HEK293 (cell line): ENCODE results near the gene PRKCQ.

Source experiments
- CTCF ChIA-PET: fragments of 350-600 bp; formaldehyde crosslinking; extraction: SDS; loops from one replicate; lab custom pipeline; 2021; ENCODE audit warnings: antibody characterized with exemption; lab: Yijun Ruan, JAX
- POLR2A ChIA-PET: fragments of 300-600 bp; formaldehyde crosslinking; extraction: SDS; loops from one replicate; lab custom pipeline; 2020; ENCODE audit warnings: antibody characterized with exemption, inconsistent platforms; lab: Yijun Ruan, JAX
- H3K27ac ChIP-seq: fragments of 200-500 bp; sonication (Bioruptor generic); 2 replicates; pipeline ENCODE4 v1.5.1; 2014; ENCODE audit warnings: low read depth, low read length, control low read depth, inconsistent platforms; ENCODE audit errors: extremely low read depth
- H3K36me3 ChIP-seq, 2 experiments: fragments of 200-500 bp in 1 of 2; sonication (Bioruptor generic) in 1 of 2; 1 replicate in 1 of 2; 2 replicates in 1 of 2; pipeline ENCODE4 v1.5.1; 2014 to 2017; ENCODE audit warnings: inconsistent platforms in 2 of 2, low read length in 2 of 2; ENCODE audit not compliant: control insufficient read depth in 2 of 2, insufficient read depth in 1 of 2
- H3K4me1 ChIP-seq: fragments of 200-500 bp; sonication (Bioruptor generic); 2 replicates; pipeline ENCODE4 v1.5.1; 2014; ENCODE audit warnings: mild to moderate bottlenecking, low read length, inconsistent platforms; ENCODE audit not compliant: control insufficient read depth, insufficient read depth
- H3K4me3 ChIP-seq: 2 replicates; pipeline ENCODE4 v1.5.1; 2011; ENCODE audit warnings: low read depth, mild to moderate bottlenecking, control low read depth, low read length, moderate library complexity
- H3K9me3 ChIP-seq: fragments of 200-500 bp; sonication (Bioruptor generic); 2 replicates; pipeline ENCODE4 v1.5.1; 2014; ENCODE audit warnings: low read depth, low read length, inconsistent platforms; ENCODE audit not compliant: control insufficient read depth, insufficient read depth
- KLF10 ChIP-seq: fragments of 450-650 bp; IDR thresholded peaks from 2 replicates; pipeline ENCODE4 v1.5.1; 2018; ENCODE audit warnings: missing biosample characterization, mild to moderate bottlenecking, missing genetic modification characterization
- KLF16 ChIP-seq: fragments of 450-650 bp; formaldehyde crosslinking; IDR thresholded peaks from 2 replicates; pipeline ENCODE4 v1.5.1; 2017; ENCODE audit warnings: missing biosample characterization, missing genetic modification characterization
- MZF1 ChIP-seq: fragments of 450-650 bp; formaldehyde crosslinking; IDR thresholded peaks from 2 replicates; pipeline ENCODE4 v1.5.1; 2017; ENCODE audit warnings: missing biosample characterization, missing genetic modification characterization, borderline replicate concordance
- OSR2 ChIP-seq: fragments of 450-650 bp; formaldehyde crosslinking; IDR thresholded peaks from 2 replicates; pipeline ENCODE4 v1.5.1; 2016; ENCODE audit warnings: missing biosample characterization, missing genetic modification characterization
- SP2 ChIP-seq: fragments of 450-650 bp; formaldehyde crosslinking; IDR thresholded peaks from 2 replicates; pipeline ENCODE4 v1.5.1; 2016; ENCODE audit warnings: missing biosample characterization, missing genetic modification characterization
- SP3 ChIP-seq: fragments of 450-650 bp; formaldehyde crosslinking; IDR thresholded peaks from 2 replicates; pipeline ENCODE4 v1.5.1; 2016; ENCODE audit warnings: missing biosample characterization, missing genetic modification characterization
- ZBTB20 ChIP-seq: fragments of 450-650 bp; formaldehyde crosslinking; IDR thresholded peaks from 2 replicates; pipeline ENCODE4 v1.5.1; 2016; ENCODE audit warnings: missing biosample characterization, missing genetic modification characterization
- ZBTB21 ChIP-seq: fragments of 450-650 bp; formaldehyde crosslinking; IDR thresholded peaks from 2 replicates; pipeline ENCODE4 v1.5.1; 2017; ENCODE audit warnings: missing biosample characterization, missing genetic modification characterization
- ZFP41 ChIP-seq: fragments of 450-650 bp; formaldehyde crosslinking; IDR thresholded peaks from 2 replicates; pipeline ENCODE4 v1.5.1; 2016; ENCODE audit warnings: missing biosample characterization, missing genetic modification characterization, borderline replicate concordance
- ZNF2 ChIP-seq: fragments of 450-650 bp; formaldehyde crosslinking; IDR thresholded peaks from 2 replicates; pipeline ENCODE4 v1.5.1; 2016; ENCODE audit warnings: missing biosample characterization, missing genetic modification characterization
- ZNF24 ChIP-seq: fragments of 450-650 bp; formaldehyde crosslinking; IDR thresholded peaks from 2 replicates; pipeline ENCODE4 v1.5.1; 2016; ENCODE audit warnings: missing biosample characterization, missing genetic modification characterization
- ZNF501 ChIP-seq: fragments of 450-650 bp; formaldehyde crosslinking; IDR thresholded peaks from 2 replicates; pipeline ENCODE4 v1.5.1; 2016; ENCODE audit warnings: missing biosample characterization, missing genetic modification characterization
- ZNF596 ChIP-seq: fragments of 450-650 bp; IDR thresholded peaks from 2 replicates; pipeline ENCODE4 v1.5.0; 2018; ENCODE audit warnings: missing biosample characterization, mild to moderate bottlenecking, missing genetic modification characterization, moderate library complexity
- ZNF621 ChIP-seq: fragments of 450-650 bp; formaldehyde crosslinking; IDR thresholded peaks from 2 replicates; pipeline ENCODE4 v1.5.1; 2017; ENCODE audit warnings: missing biosample characterization, missing genetic modification characterization
- ZNF626 ChIP-seq: fragments of 450-650 bp; sonication (Bioruptor Pico); formaldehyde crosslinking; IDR thresholded peaks from 2 replicates; pipeline ENCODE4 v1.5.1; 2018; ENCODE audit warnings: missing biosample characterization, missing genetic modification characterization, inconsistent platforms
- ZNF664 ChIP-seq: fragments of 450-650 bp; formaldehyde crosslinking; IDR thresholded peaks from 2 replicates; pipeline ENCODE4 v1.5.1; 2016; ENCODE audit warnings: missing biosample characterization, missing genetic modification characterization
- ZNF707 ChIP-seq: fragments of 450-650 bp; formaldehyde crosslinking; IDR thresholded peaks from 2 replicates; pipeline ENCODE4 v1.5.1; 2016; ENCODE audit warnings: missing biosample characterization, missing genetic modification characterization
- ZNF747 ChIP-seq: fragments of 450-650 bp; formaldehyde crosslinking; IDR thresholded peaks from 2 replicates; pipeline ENCODE4 v1.5.1; 2016; ENCODE audit warnings: missing biosample characterization, missing genetic modification characterization
- ZNF843 ChIP-seq: fragments of 450-650 bp; formaldehyde crosslinking; IDR thresholded peaks from 2 replicates; pipeline ENCODE4 v1.5.1; 2016; ENCODE audit warnings: missing biosample characterization, missing genetic modification characterization
- TF ChIP-seq, protein P1 (sequence below): fragments of 450-650 bp; formaldehyde crosslinking; IDR thresholded peaks from 2 replicates; pipeline ENCODE4 v1.5.1; 2016; ENCODE audit warnings: missing biosample characterization, missing genetic modification characterization
- TF ChIP-seq, protein P2 (sequence below): fragments of 450-650 bp; formaldehyde crosslinking; IDR thresholded peaks from 2 replicates; pipeline ENCODE4 v1.5.1; 2016; ENCODE audit warnings: missing biosample characterization, missing genetic modification characterization
- TF ChIP-seq, protein P3 (sequence below): fragments of 450-650 bp; formaldehyde crosslinking; IDR thresholded peaks from 2 replicates; pipeline ENCODE4 v1.5.1; 2016; ENCODE audit warnings: missing biosample characterization, missing genetic modification characterization, low read depth
- TF ChIP-seq, protein P4 (sequence below): fragments of 450-650 bp; formaldehyde crosslinking; IDR thresholded peaks from 2 replicates; pipeline ENCODE4 v1.5.1; 2016; ENCODE audit warnings: missing biosample characterization, missing genetic modification characterization

PRKCQ gene

DNA sequence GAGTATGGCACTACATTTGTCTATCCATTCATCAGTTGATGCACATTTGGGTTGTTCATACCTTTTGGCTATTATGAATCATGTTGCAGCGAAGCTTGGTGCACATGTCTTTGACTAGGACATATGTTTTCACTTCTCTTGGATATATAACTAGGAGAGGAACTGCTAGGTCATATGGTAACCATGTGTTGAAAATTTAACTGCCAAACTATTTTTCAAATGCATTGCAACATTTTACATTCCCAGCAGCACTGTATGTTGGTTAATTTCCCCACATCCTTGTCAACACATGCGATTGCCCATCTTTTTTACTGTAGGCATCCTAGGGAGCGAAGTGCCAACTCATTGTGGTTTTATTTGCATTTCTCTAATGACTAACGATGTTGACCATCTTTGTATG is 183.4 kb downstream of the PRKCQ start:
- POLR2A ChIA-PET = no interaction called here
- no peaks in the 10 kb centered on the region for H3K4me1 ChIP-seq
- TF ChIP-seq MZF1 (tag by site-specific recombination) = no peak
- TF ChIP-seq ZBTB21 (tag by site-specific recombination) = no peak
- TF ChIP-seq, protein P1, sequence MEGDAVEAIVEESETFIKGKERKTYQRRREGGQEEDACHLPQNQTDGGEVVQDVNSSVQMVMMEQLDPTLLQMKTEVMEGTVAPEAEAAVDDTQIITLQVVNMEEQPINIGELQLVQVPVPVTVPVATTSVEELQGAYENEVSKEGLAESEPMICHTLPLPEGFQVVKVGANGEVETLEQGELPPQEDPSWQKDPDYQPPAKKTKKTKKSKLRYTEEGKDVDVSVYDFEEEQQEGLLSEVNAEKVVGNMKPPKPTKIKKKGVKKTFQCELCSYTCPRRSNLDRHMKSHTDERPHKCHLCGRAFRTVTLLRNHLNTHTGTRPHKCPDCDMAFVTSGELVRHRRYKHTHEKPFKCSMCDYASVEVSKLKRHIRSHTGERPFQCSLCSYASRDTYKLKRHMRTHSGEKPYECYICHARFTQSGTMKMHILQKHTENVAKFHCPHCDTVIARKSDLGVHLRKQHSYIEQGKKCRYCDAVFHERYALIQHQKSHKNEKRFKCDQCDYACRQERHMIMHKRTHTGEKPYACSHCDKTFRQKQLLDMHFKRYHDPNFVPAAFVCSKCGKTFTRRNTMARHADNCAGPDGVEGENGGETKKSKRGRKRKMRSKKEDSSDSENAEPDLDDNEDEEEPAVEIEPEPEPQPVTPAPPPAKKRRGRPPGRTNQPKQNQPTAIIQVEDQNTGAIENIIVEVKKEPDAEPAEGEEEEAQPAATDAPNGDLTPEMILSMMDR = no peak
- no peak for TF ChIP-seq ZNF621 (tag by site-specific recombination)
- no peak for TF ChIP-seq ZNF843
- TF ChIP-seq ZNF2 = no peak

DNA sequence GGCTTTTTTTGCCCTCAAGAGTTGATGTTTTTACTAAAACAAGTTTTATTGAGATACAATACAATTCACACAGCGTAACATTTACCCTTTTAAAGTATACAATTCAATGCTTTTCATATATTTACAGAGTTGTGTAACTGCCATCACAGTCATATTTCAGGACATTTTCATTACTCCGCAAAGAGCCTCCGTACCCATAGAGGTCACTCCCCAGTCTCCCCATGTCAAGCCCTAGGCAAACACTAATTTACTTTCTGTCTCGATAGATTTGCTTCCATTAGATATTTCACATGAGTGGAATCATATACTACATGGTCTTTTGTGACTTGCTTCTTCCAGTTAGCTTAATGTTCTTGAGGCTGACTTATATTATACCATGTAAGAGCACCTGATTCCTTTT is 183.8 kb downstream of the PRKCQ start:
- Histone ChIP-seq H3K27ac (no peak overlapping the region), H3K9me3 (no peaks in the 10 kb centered on the region), H3K4me1 (no peaks in the 10 kb centered on the region), H3K36me3 (no peaks in the 10 kb centered on the region), H3K4me3 (no peak overlapping the region)
- POLR2A ChIA-PET = no interaction called here
- TF ChIP-seq ZFP41 (no peak), KLF10 (tag by site-specific recombination) (no peak), ZNF664 (0 out of 2 replicates have a peak, but pooled peaks have one; percentile 11)
- TF ChIP-seq, protein P2, sequence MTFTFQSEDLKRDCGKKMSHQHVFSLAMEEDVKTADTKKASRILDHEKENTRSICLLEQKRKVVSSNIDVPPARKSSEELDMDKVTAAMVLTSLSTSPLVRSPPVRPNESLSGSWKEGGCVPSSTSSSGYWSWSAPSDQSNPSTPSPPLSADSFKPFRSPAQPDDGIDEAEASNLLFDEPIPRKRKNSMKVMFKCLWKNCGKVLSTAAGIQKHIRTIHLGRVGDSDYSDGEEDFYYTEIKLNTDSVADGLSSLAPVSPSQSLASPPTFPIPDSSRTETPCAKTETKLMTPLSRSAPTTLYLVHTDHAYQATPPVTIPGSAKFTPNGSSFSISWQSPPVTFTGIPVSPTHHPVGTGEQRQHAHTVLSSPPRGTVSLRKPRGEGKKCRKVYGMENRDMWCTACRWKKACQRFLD (tag by site-specific recombination) = no peak
- CTCF ChIA-PET = interaction anchor here (1.5 kb wide), 1 partner anchor 286 kb away, joined by 4 read pairs; no protein-coding TSS in a partner anchor

More for the DNA sequence above, 183.4 kb downstream of the PRKCQ start:
- Histone ChIP-seq H3K9me3 (no peaks in the 10 kb centered on the region), H3K4me3 (no peak overlapping the region), H3K36me3 (no peaks in the 10 kb centered on the region), H3K27ac (no peak overlapping the region)
- CTCF ChIA-PET = interaction anchor here (1.5 kb wide), 1 partner anchor 286 kb away, joined by 4 read pairs; no protein-coding TSS in a partner anchor

DNA sequence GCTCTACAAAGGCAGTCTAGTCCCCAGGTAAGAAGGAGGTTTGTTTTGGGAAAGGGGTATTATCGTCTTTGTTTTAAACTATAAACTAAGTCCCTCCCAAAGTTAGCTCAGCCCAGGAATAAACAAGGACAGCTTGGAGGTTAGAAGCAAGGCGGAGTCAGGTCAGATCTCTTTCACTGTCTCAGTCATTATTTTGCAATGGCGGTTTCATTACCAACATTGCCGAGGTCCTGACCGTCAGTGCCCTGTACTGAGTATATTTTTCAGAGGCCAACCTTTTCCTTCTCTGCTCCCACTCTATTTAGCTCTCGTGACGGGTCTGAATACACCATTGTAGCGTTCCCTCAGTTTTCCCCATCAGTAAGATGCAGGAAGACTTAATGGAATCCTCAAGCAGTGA is 184.5 kb downstream of the PRKCQ start:
- H3K27ac ChIP-seq = no peak overlapping the region

More for the DNA sequence above, 184.5 kb downstream of the PRKCQ start:
- CTCF ChIA-PET = interaction anchor here (0.9 kb wide), 1 partner anchor 193 kb away, joined by 3 read pairs; the partner anchor contains the start of gene PFKFB3
- Histone ChIP-seq H3K4me3 (no peak overlapping the region), H3K4me1 (no peaks in the 10 kb centered on the region), H3K9me3 (no peaks in the 10 kb centered on the region)
- TF ChIP-seq ZNF626 (no peak), ZNF501 (tag by site-specific recombination) (no peak), OSR2 (tag by site-specific recombination) (no peak), ZNF24 (tag by site-specific recombination) (no peak), ZNF747 (no peak), ZNF707 (no peak), ZNF596 (tag by site-specific recombination) (no peak), KLF16 (tag by site-specific recombination) (no peak), SP3 (tag by site-specific recombination) (no peak), SP2 (no peak), ZBTB20 (no peak)
- TF ChIP-seq, protein P3, sequence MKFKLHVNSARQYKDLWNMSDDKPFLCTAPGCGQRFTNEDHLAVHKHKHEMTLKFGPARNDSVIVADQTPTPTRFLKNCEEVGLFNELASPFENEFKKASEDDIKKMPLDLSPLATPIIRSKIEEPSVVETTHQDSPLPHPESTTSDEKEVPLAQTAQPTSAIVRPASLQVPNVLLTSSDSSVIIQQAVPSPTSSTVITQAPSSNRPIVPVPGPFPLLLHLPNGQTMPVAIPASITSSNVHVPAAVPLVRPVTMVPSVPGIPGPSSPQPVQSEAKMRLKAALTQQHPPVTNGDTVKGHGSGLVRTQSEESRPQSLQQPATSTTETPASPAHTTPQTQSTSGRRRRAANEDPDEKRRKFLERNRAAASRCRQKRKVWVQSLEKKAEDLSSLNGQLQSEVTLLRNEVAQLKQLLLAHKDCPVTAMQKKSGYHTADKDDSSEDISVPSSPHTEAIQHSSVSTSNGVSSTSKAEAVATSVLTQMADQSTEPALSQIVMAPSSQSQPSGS (tag by site-specific recombination) = no peak
- TF ChIP-seq, protein P4, sequence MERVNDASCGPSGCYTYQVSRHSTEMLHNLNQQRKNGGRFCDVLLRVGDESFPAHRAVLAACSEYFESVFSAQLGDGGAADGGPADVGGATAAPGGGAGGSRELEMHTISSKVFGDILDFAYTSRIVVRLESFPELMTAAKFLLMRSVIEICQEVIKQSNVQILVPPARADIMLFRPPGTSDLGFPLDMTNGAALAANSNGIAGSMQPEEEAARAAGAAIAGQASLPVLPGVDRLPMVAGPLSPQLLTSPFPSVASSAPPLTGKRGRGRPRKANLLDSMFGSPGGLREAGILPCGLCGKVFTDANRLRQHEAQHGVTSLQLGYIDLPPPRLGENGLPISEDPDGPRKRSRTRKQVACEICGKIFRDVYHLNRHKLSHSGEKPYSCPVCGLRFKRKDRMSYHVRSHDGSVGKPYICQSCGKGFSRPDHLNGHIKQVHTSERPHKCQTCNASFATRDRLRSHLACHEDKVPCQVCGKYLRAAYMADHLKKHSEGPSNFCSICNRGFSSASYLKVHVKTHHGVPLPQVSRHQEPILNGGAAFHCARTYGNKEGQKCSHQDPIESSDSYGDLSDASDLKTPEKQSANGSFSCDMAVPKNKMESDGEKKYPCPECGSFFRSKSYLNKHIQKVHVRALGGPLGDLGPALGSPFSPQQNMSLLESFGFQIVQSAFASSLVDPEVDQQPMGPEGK (tag by site-specific recombination) = no peak
- TF ChIP-seq, all 188 proteins: peak for 0
- no peaks in the 10 kb centered on the region for H3K36me3 ChIP-seq
- POLR2A ChIA-PET = no interaction called here
